ENCODE measurements around the gene TTLL13. TPM values are rescaled to one million over a fixed set of nuclear protein-coding genes. Genes with fewer than 3 reads are reported as not detected.

TTLL13 gene
- total RNA-seq, 1 experiment from 2014 or later, result 0.39 TPM

GRCh38 chr15:90307661-90308060 is 58.3 kb downstream of the TTLL13 start:
- POLR2A ChIA-PET, result no interaction called here
- CTCF ChIA-PET, result interaction anchor here (0.6 kb wide), 1 partner anchor 11 kb away, joined by 4 read pairs; no protein-coding TSS in a partner anchor
- no peaks in the 10 kb centered on the region for H3K36me3 ChIP-seq (ENCODE audit: control insufficient read depth, insufficient read depth, low read length)
- TF ChIP-seq TCF7L2 (IDR thresholded peaks at IDR 0.05; ENCODE audit: low read depth, low read length) (no peak), REST (IDR thresholded peaks at IDR 0.05; ENCODE audit: insufficient read depth in 1 of 2, low read depth in 2 of 2, low read length in 1 of 2) (no peak), POLR2AphosphoS5 (IDR thresholded peaks at IDR 0.05; ENCODE audit: low read depth, low read length) (no peak), CTCF (IDR thresholded peaks at IDR 0.05) (no peak), SIN3A (IDR thresholded peaks at IDR 0.05; ENCODE audit: borderline replicate concordance, insufficient read depth, low read depth, low read length) (no peak)
- H3K27me3 ChIP-seq (ENCODE audit: control insufficient read depth, insufficient read depth, low read length), result no peaks in the 10 kb centered on the region
- in situ Hi-C loops (cut with HindIII; ENCODE audit: low pct_unique_long_range_greater_than_20kb, low sequenced_read_pairs), result no loop called here
- no peaks in the 10 kb centered on the region for H3K9me3 ChIP-seq (ENCODE audit: control insufficient read depth, insufficient read depth, low read depth, low read length)
- H3K27ac ChIP-seq (ENCODE audit: low read length), result no peak overlapping the region
- BruUV-seq (replicated peaks), result no TSS peak
- intact Hi-C loops (cut with micrococcal nuclease; ENCODE audit: unreplicated experiment), result no loop called here
- DNase-seq (ENCODE audit: low read depth, low spot score) (no peak), ATAC-seq (no peak)
- no peaks in the 10 kb centered on the region for H3K4me1 ChIP-seq (ENCODE audit: control insufficient read depth, insufficient read depth, low read length)
- no peak overlapping the region for H3K4me3 ChIP-seq (ENCODE audit: low read depth in 2 of 2, low read length in 2 of 2)

DNA sequence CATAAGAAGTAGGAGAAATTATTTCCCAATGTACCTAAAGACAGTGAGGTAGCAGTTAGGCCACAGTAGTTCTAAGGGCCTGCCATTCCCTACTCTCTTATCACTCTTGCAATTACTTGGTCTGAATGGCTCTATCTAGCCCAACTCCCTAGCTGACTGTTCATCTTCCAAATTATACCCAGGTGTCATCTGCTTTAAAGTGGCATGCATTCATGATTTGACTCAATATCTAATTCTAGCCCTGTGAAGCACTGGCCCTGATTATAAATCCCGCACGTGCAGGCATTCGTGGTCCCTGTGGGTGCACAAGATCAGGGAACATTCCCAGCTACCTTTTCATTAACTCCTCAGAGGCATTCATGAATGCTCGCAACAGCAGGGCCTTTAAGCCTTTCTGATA is 59.7 kb downstream of the TTLL13 start:
- ATAC-seq, result no peak
- POLR2A ChIA-PET, result no interaction called here
- in situ Hi-C loops (cut with HindIII; ENCODE audit: low pct_unique_long_range_greater_than_20kb, low sequenced_read_pairs), result no loop called here

More for the DNA sequence above, 59.7 kb downstream of the TTLL13 start:
- CTCF ChIA-PET, result interaction anchor here (0.5 kb wide), 1 partner anchor 14 kb away, joined by 5 read pairs; no protein-coding TSS in a partner anchor
- H3K9me3 ChIP-seq (ENCODE audit: control insufficient read depth, insufficient read depth, low read depth, low read length), result no peaks in the 10 kb centered on the region
- H3K27ac ChIP-seq (ENCODE audit: low read length), result no peak overlapping the region
- H3K27me3 ChIP-seq (ENCODE audit: control insufficient read depth, insufficient read depth, low read length), result no peaks in the 10 kb centered on the region
- intact Hi-C loops (cut with micrococcal nuclease; ENCODE audit: unreplicated experiment), result no loop called here
- no peak overlapping the region for H3K4me3 ChIP-seq (ENCODE audit: low read depth in 2 of 2, low read length in 2 of 2)
- no peak for TF ChIP-seq POLR2AphosphoS5 (IDR thresholded peaks at IDR 0.05; ENCODE audit: low read depth, low read length)
- no peak for TF ChIP-seq SIN3A (IDR thresholded peaks at IDR 0.05; ENCODE audit: borderline replicate concordance, insufficient read depth, low read depth, low read length)
- TF ChIP-seq REST (IDR thresholded peaks at IDR 0.05; ENCODE audit: insufficient read depth in 1 of 2, low read depth in 2 of 2, low read length in 1 of 2), result no peak
- no peak for TF ChIP-seq CTCF (IDR thresholded peaks at IDR 0.05)
- no peak for TF ChIP-seq TCF7L2 (IDR thresholded peaks at IDR 0.05; ENCODE audit: low read depth, low read length)
- no TSS peak for BruUV-seq (replicated peaks)
- DNase-seq (ENCODE audit: low read depth, low spot score), result no peak
- H3K36me3 ChIP-seq (ENCODE audit: control insufficient read depth, insufficient read depth, low read length), result no peaks in the 10 kb centered on the region
- no peaks in the 10 kb centered on the region for H3K4me1 ChIP-seq (ENCODE audit: control insufficient read depth, insufficient read depth, low read length)
